HepG2 (cell line): ENCODE measurements around the gene SNX19. TPM values are rescaled to one million over a fixed set of nuclear protein-coding genes. Genes with fewer than 3 reads are reported as not detected.
A peak's percentile ranks its signal among the peaks of the same experiment; 100 is the strongest.

ENCODE experiments used
- CREBL2 ChIP-seq: sonication (generic); formaldehyde crosslinking; IDR thresholded peaks from 2 replicates; pipeline ENCODE4 v1.8.1; 2023; ENCODE audit warnings: missing genetic modification reagents, mild to moderate bottlenecking, borderline replicate concordance
- ELF1 ChIP-seq: sonication (generic); formaldehyde crosslinking; IDR thresholded peaks from 2 replicates; pipeline ENCODE4 v1.4.0; 2020; ENCODE audit warnings: missing genetic modification reagents
- GATAD1 ChIP-seq: IDR thresholded peaks from 2 replicates; pipeline ENCODE4 v1.6.1; 2016; ENCODE audit warnings: missing genetic modification reagents, missing compliant biosample characterization
- HMGA1 ChIP-seq: sonication (generic); formaldehyde crosslinking; conservative IDR thresholded peaks from 2 replicates; pipeline ENCODE4 v1.4.0; 2020; ENCODE audit warnings: missing genetic modification reagents
- KDM6A ChIP-seq: IDR thresholded peaks from 2 replicates; pipeline ENCODE4 v1.6.1; 2016; ENCODE audit warnings: low read depth
- MED8 ChIP-seq: sonication (generic); formaldehyde crosslinking; IDR thresholded peaks from 2 replicates; pipeline ENCODE4 v1.8.1; 2023; ENCODE audit warnings: mild to moderate bottlenecking, missing genetic modification reagents; ENCODE audit not compliant: insufficient replicate concordance
- SP4 ChIP-seq: sonication (generic); formaldehyde crosslinking; IDR thresholded peaks from 2 replicates; pipeline ENCODE4 v1.8.1; 2023; ENCODE audit warnings: mild to moderate bottlenecking, missing genetic modification reagents
- ZNF276 ChIP-seq: sonication (generic); formaldehyde crosslinking; IDR thresholded peaks from 2 replicates; pipeline ENCODE4 v1.4.0; 2020; ENCODE audit warnings: mild to moderate bottlenecking, low read depth, missing genetic modification reagents
- ZNF326 ChIP-seq: sonication (generic); formaldehyde crosslinking; IDR thresholded peaks from 2 replicates; pipeline ENCODE4 v1.4.0; 2020; ENCODE audit warnings: missing genetic modification reagents, borderline replicate concordance
- polyA plus RNA-seq, 8 experiments: library from polyadenylated mRNA; depleted of rRNA in 3 of 8; stranded (reverse) in 7 of 8; unstranded in 1 of 8; fragments of >200 nt; fragmentation: Illumina TruSeq in 4 of 8; extraction: Trizol in 4 of 8; gene quantifications; 2 replicates each; pipeline versions ENCODE4 v1.2.1 to v1.2.3, GENCODE V29; 2011 to 2016; ENCODE audit warnings: low read depth in 4 of 8, missing spikeins in 1 of 8, mixed read lengths in 1 of 8; ENCODE audit not compliant: insufficient read depth in 1 of 8
- total RNA-seq, 5 experiments: library from RNA; depleted of rRNA; stranded (reverse); fragments of >200 nt; fragmentation: Illumina TruSeq; extraction: Trizol; gene quantifications; 2 replicates each; pipeline ENCODE4 v1.2.3, GENCODE V29; 2016; ENCODE audit warnings: low read depth in 1 of 5
- TF ChIP-seq, protein P1 (sequence below): sonication (generic); formaldehyde crosslinking; conservative IDR thresholded peaks from 2 replicates; pipeline ENCODE4 v1.8.0; 2022; ENCODE audit warnings: missing genetic modification reagents
- TF ChIP-seq, protein P2 (sequence below): sonication (generic); formaldehyde crosslinking; IDR thresholded peaks from 2 replicates; pipeline ENCODE4 v1.4.0; 2020; ENCODE audit warnings: mild to moderate bottlenecking, missing genetic modification reagents, borderline replicate concordance
- TF ChIP-seq, protein P3 (sequence below), 2 experiments: sonication (generic) in 1 of 2; formaldehyde crosslinking in 1 of 2; IDR thresholded peaks; 2 replicates each; pipeline versions ENCODE4 v1.6.1 to v1.9.0; 2014 to 2022; ENCODE audit warnings: antibody characterized with exemption in 1 of 2, borderline replicate concordance in 1 of 2, inconsistent platforms in 1 of 2, low read depth in 1 of 2, missing genetic modification reagents in 1 of 2

SNX19 gene
- total and polyA plus RNA-seq, 2 of the 13 experiments (the other 11 are each of a cell fraction or from before 2014, with no cell fraction given), result 0.13 to 0.27 TPM

- TF ChIP-seq, protein P1, sequence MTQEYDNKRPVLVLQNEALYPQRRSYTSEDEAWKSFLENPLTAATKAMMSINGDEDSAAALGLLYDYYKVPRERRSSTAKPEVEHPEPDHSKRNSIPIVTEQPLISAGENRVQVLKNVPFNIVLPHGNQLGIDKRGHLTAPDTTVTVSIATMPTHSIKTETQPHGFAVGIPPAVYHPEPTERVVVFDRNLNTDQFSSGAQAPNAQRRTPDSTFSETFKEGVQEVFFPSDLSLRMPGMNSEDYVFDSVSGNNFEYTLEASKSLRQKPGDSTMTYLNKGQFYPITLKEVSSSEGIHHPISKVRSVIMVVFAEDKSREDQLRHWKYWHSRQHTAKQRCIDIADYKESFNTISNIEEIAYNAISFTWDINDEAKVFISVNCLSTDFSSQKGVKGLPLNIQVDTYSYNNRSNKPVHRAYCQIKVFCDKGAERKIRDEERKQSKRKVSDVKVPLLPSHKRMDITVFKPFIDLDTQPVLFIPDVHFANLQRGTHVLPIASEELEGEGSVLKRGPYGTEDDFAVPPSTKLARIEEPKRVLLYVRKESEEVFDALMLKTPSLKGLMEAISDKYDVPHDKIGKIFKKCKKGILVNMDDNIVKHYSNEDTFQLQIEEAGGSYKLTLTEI (CRISPR knock-in tag), result no peak
- TF ChIP-seq MED8 (no peak), ZNF276 (CRISPR knock-in tag) (no peak), KDM6A (0 out of 2 replicates have a peak, but pooled peaks have one; percentile 47), ELF1 (no peak), SP4 (no peak), CREBL2 (CRISPR knock-in tag) (no peak), HMGA1 (CRISPR knock-in tag) (no peak), ZNF326 (CRISPR knock-in tag) (no peak), GATAD1 (CRISPR knock-in tag) (no peak)
- TF ChIP-seq, protein P2, sequence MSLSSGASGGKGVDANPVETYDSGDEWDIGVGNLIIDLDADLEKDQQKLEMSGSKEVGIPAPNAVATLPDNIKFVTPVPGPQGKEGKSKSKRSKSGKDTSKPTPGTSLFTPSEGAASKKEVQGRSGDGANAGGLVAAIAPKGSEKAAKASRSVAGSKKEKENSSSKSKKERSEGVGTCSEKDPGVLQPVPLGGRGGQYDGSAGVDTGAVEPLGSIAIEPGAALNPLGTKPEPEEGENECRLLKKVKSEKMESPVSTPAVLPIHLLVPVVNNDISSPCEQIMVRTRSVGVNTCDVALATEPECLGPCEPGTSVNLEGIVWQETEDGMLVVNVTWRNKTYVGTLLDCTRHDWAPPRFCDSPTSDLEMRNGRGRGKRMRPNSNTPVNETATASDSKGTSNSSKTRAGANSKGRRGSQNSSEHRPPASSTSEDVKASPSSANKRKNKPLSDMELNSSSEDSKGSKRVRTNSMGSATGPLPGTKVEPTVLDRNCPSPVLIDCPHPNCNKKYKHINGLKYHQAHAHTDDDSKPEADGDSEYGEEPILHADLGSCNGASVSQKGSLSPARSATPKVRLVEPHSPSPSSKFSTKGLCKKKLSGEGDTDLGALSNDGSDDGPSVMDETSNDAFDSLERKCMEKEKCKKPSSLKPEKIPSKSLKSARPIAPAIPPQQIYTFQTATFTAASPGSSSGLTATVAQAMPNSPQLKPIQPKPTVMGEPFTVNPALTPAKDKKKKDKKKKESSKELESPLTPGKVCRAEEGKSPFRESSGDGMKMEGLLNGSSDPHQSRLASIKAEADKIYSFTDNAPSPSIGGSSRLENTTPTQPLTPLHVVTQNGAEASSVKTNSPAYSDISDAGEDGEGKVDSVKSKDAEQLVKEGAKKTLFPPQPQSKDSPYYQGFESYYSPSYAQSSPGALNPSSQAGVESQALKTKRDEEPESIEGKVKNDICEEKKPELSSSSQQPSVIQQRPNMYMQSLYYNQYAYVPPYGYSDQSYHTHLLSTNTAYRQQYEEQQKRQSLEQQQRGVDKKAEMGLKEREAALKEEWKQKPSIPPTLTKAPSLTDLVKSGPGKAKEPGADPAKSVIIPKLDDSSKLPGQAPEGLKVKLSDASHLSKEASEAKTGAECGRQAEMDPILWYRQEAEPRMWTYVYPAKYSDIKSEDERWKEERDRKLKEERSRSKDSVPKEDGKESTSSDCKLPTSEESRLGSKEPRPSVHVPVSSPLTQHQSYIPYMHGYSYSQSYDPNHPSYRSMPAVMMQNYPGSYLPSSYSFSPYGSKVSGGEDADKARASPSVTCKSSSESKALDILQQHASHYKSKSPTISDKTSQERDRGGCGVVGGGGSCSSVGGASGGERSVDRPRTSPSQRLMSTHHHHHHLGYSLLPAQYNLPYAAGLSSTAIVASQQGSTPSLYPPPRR, result 0 out of 2 replicates have a peak, but pooled peaks have one; percentile 47
- TF ChIP-seq, protein P3, sequence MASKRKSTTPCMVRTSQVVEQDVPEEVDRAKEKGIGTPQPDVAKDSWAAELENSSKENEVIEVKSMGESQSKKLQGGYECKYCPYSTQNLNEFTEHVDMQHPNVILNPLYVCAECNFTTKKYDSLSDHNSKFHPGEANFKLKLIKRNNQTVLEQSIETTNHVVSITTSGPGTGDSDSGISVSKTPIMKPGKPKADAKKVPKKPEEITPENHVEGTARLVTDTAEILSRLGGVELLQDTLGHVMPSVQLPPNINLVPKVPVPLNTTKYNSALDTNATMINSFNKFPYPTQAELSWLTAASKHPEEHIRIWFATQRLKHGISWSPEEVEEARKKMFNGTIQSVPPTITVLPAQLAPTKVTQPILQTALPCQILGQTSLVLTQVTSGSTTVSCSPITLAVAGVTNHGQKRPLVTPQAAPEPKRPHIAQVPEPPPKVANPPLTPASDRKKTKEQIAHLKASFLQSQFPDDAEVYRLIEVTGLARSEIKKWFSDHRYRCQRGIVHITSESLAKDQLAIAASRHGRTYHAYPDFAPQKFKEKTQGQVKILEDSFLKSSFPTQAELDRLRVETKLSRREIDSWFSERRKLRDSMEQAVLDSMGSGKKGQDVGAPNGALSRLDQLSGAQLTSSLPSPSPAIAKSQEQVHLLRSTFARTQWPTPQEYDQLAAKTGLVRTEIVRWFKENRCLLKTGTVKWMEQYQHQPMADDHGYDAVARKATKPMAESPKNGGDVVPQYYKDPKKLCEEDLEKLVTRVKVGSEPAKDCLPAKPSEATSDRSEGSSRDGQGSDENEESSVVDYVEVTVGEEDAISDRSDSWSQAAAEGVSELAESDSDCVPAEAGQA (IDR thresholded peaks at IDR 0.05; ENCODE audit: low read depth), result no peak
- TF ChIP-seq, protein P3 (CRISPR knock-in tag; IDR thresholded peaks at IDR 0.05; ENCODE audit: borderline replicate concordance), result no peak
Observed at GRCh38 chr11:130865774-130866114, 50.5 kb downstream of the SNX19 start (continued).
